NCI-H748 (cell line): ENCODE data around the gene RASL10B.

ENCODE experiments used
- DNase-seq: peaks from one replicate; lab custom pipeline; 2025; ENCODE audit not compliant: unreplicated experiment; lab: John Stamatoyannopoulos, UW

RASL10B gene

DNA sequence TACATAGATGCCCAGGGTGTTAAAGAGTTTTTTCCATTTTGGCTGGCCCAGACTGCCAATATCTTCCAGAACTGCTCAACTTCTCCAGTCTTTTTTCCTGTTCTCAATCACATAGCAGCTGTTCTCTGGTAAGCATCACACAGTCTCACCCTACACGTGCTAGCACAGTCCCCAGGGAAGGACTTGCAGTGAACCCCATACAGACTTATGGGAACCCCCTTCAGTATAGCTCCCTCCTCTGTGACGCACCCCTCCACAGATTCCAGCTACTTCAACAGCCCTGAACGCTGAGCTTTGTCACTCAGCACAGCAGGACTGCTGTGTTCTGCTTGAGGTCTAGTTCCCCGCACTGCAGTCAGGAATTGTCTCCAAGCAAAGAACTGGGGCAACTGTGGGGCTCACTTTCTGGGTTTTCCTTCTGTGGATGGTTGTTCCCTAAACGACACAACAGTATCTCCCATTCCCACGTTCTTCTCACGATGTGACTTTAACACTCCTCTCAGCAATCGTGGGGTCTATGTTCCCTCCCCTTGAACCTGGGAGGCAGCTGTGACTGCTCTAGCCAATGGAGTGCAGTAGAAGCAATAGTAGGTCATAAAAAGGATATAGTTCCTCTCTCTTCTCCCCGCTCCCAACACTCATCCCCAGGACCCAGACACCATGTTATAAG, 60.4 kb downstream of the RASL10B start:
- no peak for DNase-seq
